H1 (cell line): Measurements from ENCODE around the gene CLEC12A.

Experiments
- BRCA1 ChIP-seq: IDR thresholded peaks from 2 replicates; pipeline ENCODE4 v1.6.1; 2012; ENCODE audit warnings: low read depth, low read length, improper control_type of control experiment
- CREB1 ChIP-seq: IDR thresholded peaks from 2 replicates; pipeline ENCODE4 v1.6.1; 2012; ENCODE audit warnings: inconsistent platforms
- EZH2 ChIP-seq: fragments of 200-600 bp; sonication (generic); IDR thresholded peaks from 2 replicates; pipeline ENCODE4 v1.7.1; 2012; ENCODE audit warnings: low read depth, mild to moderate bottlenecking, moderate library complexity, low read length, inconsistent platforms; ENCODE audit not compliant: severe bottlenecking
- NRF1 ChIP-seq: IDR thresholded peaks from 2 replicates; pipeline ENCODE4 v1.6.1; 2011; ENCODE audit warnings: mild to moderate bottlenecking, low read depth, low read length, improper control_type of control experiment
- RFX5 ChIP-seq: IDR thresholded peaks from 2 replicates; pipeline ENCODE4 v1.6.1; 2011; ENCODE audit warnings: low read depth, low read length, improper control_type of control experiment, borderline replicate concordance
- SIN3A ChIP-seq, 2 experiments: IDR thresholded peaks in 1 of 2; conservative IDR thresholded peaks in 1 of 2; 2 replicates each; pipeline ENCODE4 v1.6.1; 2011 to 2012; ENCODE audit warnings: low read length in 2 of 2, improper control_type of control experiment in 1 of 2, low read depth in 1 of 2, mild to moderate bottlenecking in 1 of 2
- SRF ChIP-seq: IDR thresholded peaks from 2 replicates; pipeline ENCODE4 v1.6.1; 2011; ENCODE audit warnings: mild to moderate bottlenecking, low read depth, low read length, moderate library complexity
- TAF1 ChIP-seq: IDR thresholded peaks from 2 replicates; pipeline ENCODE4 v1.6.1; 2011; ENCODE audit warnings: mild to moderate bottlenecking, low read depth, low read length
- TEAD4 ChIP-seq: IDR thresholded peaks from 2 replicates; pipeline ENCODE4 v1.6.1; 2012; ENCODE audit warnings: low read depth, low read length, inconsistent platforms, mixed read lengths
- YY1 ChIP-seq: IDR thresholded peaks from 2 replicates; pipeline ENCODE4 v1.6.1; 2011; ENCODE audit warnings: low read depth, mild to moderate bottlenecking, low read length
- TF ChIP-seq, protein P1 (sequence below), 3 experiments: IDR thresholded peaks; 1 replicate in 2 of 3; 2 replicates in 1 of 3; pipeline versions ENCODE4 v1.5.1 to v1.6.1; 2011; ENCODE audit warnings: low read length in 3 of 3, mild to moderate bottlenecking in 3 of 3, inconsistent platforms in 2 of 3, low read depth in 1 of 3, moderate library complexity in 1 of 3; ENCODE audit not compliant: insufficient read depth in 1 of 3; ENCODE audit errors: control extremely low read depth in 1 of 3

DNA sequence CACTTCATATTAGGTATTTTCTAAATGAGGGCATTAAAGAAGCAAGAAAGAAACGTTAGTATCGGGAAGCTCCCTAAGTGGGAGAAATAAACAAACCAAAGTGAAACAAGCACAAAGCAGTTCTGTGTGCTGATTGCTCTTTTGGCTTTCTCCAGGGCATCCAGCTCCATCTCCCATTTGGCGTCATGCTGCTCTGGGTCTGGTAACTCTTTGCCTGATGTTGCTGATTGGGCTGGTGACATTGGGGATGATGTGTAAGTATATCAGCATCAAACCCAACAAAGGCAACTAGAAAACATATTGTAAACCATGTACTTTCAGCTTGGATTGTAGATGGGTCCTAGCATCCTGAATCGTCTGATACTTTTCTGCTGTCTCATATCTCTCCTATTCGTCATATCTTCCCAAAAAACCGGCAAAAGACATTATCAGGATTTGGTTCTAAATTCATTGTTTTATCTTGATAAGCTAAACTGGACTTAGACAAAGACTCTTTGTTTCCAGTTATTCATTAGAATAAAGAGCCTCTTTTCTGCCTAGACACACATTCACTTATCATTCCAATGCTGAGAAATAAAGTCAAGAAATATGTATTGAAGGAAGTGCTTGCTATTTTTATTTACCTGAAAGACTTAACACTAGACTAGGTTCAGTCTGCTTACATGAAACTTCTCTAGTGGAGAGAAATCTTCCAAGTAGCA lies 41.6 kb downstream of the CLEC12A start:
- TF ChIP-seq NRF1 = no peak
- TF ChIP-seq SRF = no peak
- TF ChIP-seq, protein P1, sequence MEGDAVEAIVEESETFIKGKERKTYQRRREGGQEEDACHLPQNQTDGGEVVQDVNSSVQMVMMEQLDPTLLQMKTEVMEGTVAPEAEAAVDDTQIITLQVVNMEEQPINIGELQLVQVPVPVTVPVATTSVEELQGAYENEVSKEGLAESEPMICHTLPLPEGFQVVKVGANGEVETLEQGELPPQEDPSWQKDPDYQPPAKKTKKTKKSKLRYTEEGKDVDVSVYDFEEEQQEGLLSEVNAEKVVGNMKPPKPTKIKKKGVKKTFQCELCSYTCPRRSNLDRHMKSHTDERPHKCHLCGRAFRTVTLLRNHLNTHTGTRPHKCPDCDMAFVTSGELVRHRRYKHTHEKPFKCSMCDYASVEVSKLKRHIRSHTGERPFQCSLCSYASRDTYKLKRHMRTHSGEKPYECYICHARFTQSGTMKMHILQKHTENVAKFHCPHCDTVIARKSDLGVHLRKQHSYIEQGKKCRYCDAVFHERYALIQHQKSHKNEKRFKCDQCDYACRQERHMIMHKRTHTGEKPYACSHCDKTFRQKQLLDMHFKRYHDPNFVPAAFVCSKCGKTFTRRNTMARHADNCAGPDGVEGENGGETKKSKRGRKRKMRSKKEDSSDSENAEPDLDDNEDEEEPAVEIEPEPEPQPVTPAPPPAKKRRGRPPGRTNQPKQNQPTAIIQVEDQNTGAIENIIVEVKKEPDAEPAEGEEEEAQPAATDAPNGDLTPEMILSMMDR (IDR thresholded peaks at IDR 0.05; ENCODE audit: control extremely low read depth in 1 of 3, insufficient read depth in 1 of 3, low read depth in 1 of 3, low read length in 3 of 3) = no peak
- no peak for TF ChIP-seq YY1
- no peak for TF ChIP-seq RFX5
- TF ChIP-seq SIN3A (conservative IDR thresholded peaks at IDR 0.05 in 1 of 2, IDR thresholded peaks at IDR 0.05 in 1 of 2; ENCODE audit: low read depth in 1 of 2, low read length in 2 of 2) = no peak
- no peak for TF ChIP-seq TEAD4
- TF ChIP-seq TAF1 = no peak
- no peak for TF ChIP-seq CREB1
- no peak for TF ChIP-seq BRCA1
- no peak for TF ChIP-seq EZH2
